HG03175 (cell line): Measurements from ENCODE around the gene SYF2.
"Not testable (repeated sequence)": the region's sequence is repeated elsewhere in the genome, so short reads cannot be mapped to it uniquely, and the experiment has no call there.

Experiments
- ATAC-seq: cut with Tn5 transposase; IDR thresholded peaks from one replicate; pipeline ENCODE4 v1.9.1; 2021; ENCODE audit warnings: mild to moderate bottlenecking, moderate library complexity; ENCODE audit not compliant: unreplicated experiment

SYF2 gene

GRCh38 chr1:25208561-25209222 lies 23.6 kb downstream of the SYF2 start:
- no peak for ATAC-seq

DNA sequence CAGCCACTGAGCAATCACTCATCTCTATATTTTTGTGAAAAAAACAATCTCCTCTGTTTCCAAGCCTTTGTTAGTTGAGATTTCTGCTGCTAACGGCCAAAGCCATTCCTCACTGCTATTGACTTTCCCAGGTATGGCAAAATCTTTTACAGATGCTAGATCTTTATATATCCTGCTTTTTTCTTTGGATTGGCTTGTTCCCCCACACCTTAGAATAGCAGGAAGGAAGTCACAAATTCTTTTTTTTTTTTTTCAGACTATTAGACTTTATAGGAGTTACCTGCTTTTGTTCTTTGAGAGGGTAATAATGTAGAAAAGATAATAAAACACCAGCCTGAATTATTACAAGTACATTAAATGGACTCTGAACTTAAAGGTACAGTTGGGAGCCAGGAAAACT lies 24.2 kb downstream of the SYF2 start:
- no peak for ATAC-seq

DNA sequence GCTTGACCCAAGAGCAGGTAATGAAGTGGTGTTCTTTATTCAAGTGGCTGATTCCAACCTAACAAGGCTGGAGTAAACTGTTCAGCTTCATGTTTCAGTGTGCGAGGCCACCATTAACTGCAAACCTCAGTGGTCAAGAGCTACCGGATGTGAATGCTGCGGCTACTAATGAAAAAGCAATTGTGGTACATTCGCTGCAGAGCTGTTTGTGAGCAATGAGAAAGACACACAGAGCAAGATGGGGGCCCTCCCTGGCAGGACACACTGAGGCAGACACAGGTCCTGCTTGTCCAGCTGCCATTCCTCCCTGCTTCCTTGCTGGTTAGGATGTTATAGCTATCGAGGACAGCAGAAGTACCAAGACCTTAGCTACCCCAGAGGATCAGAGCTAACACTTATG lies 26.1 kb downstream of the SYF2 start:
- ATAC-seq: no peak

DNA sequence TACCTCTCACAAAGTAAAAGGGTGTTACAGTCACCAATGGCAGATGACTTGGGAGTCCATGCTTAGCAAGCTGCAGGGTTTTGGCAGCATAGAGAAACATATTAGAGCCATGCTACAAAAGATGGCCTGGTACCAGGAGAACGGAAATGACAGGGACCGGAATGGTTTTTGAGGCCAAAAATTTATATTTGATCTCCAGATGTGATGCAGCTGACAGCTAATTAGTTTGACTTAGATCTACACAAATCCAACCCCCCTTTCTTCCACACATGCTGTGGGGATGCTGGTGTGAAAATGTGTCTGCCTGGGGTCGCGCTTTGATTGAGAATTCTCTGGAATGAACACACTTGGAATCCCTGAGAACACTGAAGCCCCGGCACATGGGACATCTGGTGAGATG lies 26.5 kb downstream of the SYF2 start:
- no peak for ATAC-seq

DNA sequence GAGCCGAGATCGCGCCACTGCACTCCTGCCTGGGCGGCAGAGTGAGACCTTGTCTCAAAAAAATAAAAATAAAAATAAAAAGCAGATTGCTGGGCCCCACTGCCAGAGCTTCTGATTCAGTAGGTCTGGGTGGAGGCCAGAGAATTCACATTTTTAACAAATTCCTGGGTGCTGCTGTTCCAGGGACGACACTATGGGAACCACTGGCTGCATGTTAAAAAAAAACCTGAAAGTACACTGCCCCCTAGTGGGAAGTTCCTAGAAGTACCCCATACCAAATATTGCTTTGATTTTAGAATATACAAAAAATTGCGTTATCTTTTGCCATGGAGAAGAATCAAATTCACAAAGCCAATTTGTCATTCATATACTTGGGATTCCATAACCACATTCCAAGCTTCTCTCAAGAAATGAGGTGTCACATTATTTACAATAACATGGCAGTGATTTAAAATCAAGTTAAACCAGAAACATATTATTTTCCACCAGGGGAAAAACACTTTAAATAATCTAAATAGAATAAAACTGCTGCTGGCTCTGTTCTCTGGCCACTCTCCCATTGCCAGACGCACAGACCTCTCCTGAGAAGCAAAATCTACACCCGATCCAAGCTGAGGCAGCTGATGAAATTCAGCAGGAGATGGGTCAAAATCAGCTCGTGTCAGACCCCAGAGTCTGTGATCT lies 27.4 kb downstream of the SYF2 start:
- ATAC-seq: no peak

- ATAC-seq: no peak
Measured at GRCh38 chr1:25201006-25201405, 31.3 kb downstream of the SYF2 start.

- ATAC-seq: no peak
Measured at GRCh38 chr1:25199819-25200620, 32.3 kb downstream of the SYF2 start.

DNA sequence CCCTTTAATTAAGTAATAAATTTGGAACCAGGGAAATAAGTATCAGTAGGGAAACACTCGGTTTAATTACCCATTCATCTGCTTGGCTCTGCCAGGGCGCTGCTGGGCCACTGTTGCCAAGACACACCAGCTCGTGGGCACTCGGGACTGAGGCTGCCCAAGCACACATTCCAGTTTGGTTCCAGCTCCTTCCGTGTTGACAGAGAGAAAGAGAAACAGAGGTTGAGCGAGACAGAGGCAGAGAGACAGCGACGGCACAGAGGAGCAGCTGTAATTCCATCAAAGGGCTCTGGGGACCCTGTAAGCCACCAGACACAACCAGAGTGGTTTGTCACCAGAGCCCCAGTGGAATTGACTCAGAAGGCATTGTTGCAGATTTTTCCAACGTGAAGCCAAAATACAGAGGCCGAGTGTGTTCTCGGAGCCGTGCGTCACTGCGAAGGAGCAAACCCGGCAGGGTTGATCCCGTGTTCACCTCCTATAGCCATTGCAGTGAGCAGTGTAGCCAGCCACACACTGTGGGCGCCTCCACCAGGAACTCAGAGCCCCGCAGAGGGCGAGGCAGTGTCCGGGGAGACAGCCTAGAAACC lies 33.5 kb downstream of the SYF2 start:
- no peak for ATAC-seq

DNA sequence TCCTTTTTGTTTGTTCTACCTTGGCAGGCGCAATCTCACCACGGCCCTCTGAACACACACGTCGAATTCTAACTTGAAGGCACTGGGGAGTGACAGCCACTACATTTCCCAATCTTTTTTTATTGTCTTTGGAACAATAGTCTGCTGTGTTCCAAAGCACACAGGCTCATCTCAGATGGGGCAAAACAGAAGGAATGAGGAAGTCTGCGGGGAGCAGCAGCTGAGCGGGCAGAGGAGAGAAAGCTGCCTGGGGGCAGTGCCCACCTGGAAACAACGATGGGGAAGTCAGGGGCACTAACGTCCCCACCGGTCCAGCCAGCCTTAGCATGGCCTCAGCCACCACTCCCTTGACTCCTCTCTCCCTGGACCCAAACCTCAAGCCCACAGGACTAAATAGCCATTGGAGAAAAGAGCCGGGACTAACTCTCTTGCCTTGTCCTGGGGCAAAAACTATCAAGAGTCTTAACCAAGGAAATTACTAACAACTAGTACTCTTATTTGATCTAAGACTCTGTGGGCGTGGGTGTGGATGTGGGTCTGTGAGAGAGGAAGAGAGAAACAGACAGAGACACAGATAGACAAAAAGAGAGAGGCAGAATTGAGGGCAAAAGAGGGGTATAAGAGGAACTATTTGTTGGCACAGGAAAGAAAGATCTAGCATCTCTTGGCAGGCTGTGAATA lies 34.2 kb downstream of the SYF2 start:
- no peak for ATAC-seq

DNA sequence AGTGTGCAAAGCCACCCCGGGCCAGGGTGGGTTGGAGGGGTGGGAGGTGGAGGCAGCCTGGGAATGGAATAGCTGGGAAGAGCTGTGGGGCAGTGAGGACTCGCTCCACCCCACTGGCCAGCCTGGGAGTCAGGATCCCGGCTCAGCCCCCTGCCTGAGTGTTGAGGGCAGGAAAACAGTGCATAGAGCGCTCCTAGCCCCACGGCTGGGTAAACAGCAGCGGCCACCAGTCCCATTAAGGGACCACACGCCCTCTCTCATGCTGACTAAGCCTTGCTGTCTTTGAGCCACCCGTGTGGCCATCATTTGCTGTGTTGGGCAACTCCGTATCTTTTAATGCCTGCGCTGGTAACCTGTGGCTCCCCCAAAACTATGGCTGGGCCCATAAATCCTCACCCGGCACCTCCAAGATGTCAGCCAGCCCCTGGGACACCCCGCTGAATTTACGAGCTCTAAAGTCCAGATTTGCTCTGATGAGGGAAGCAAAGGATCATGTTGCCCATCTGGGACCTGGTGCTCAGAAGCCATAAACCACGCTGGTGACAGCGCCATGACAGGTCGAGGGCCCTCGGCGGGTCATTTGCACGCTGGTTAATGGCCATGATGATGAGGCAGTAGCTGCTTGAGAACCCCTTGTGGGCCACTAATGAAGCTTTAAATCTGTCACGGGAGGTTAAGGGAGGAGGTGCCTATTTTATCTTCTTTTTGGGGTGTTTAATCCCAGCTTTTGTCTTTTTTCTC lies 34.9 kb downstream of the SYF2 start:
- no peak for ATAC-seq

DNA sequence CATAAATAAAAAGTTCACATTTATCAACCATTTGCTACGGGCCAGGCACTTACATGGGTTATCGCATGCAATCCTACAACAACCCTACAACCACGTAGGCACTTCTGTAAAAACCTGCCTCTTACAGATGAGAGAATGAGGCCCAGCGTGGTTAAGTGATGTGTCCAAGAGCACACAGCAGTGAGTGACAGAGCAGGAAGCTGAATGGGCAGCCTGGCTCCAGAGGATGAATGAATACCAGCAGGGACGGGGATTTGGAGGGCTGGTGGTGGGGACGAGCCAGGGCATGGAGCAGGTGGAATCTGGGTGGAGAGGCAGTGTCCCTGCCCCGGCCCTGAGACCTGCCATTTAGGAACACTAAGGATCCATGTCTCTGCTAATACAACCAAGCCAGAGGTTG lies 35.5 kb downstream of the SYF2 start:
- no peak for ATAC-seq

DNA sequence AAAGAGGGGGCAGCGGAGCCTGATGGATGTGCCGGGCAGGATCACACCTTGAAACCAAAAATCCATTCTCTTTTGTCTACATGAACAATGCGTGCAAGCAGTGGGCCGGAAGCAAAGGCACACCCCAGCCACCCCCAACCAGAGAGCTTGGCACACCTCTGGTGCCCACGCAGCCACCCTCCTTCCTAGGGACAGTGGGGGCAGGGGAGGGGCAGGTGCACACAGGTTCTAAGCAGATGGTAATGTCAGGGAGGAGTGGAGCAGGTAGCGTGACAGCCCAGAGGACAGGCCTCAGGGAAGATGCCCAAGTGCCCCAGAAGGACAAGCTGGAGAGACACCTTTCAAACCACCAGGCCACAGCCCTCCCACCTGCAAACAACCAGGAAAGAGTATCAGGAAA lies 36.5 kb downstream of the SYF2 start:
- no peak for ATAC-seq

GRCh38 chr1:25194572-25195020 lies 37.7 kb downstream of the SYF2 start:
- no peak for ATAC-seq

GRCh38 chr1:25194054-25194453 lies 38.2 kb downstream of the SYF2 start:
- no peak for ATAC-seq

- no peak for ATAC-seq
Measured at GRCh38 chr1:25193229-25193628, 39.1 kb downstream of the SYF2 start.

- ATAC-seq: no peak
Measured at GRCh38 chr1:25192154-25192553, 40.1 kb downstream of the SYF2 start.

GRCh38 chr1:25190260-25190659 lies 42.0 kb downstream of the SYF2 start:
- no peak for ATAC-seq

DNA sequence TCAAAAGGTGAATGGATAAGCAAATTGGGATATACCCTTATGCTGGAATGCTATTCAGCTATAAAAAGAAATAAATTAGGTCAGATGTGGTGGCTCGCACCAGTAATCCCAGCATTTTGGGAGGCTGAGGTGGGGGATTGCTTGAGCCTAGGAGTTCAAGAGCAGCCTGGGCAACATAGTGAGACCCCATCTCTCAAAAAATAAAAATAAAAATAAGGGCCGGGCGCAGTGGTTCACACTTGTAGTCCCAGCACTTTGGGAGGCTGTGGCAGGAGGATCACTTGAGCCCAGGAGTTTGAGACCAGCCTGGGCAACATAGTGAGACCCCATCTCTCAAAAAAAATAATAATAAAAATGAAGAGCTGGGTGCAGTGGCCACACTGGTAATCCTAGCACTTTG lies 44.4 kb downstream of the SYF2 start:
- not testable (repeated sequence) for ATAC-seq

- no peak for ATAC-seq
Measured at GRCh38 chr1:25187077-25187476, 45.2 kb downstream of the SYF2 start.
